HEK293 (cell line): ENCODE results near the gene RFESD.

Experiments used
- CTCF ChIA-PET: fragments of 350-600 bp; formaldehyde crosslinking; extraction: SDS; loops from one replicate; lab custom pipeline; 2021; ENCODE audit warnings: antibody characterized with exemption; lab: Yijun Ruan, JAX
- POLR2A ChIA-PET: fragments of 300-600 bp; formaldehyde crosslinking; extraction: SDS; loops from one replicate; lab custom pipeline; 2020; ENCODE audit warnings: antibody characterized with exemption, inconsistent platforms; lab: Yijun Ruan, JAX
- H3K27ac ChIP-seq: fragments of 200-500 bp; sonication (Bioruptor generic); 2 replicates; pipeline ENCODE4 v1.5.1; 2014; ENCODE audit warnings: low read depth, low read length, control low read depth, inconsistent platforms; ENCODE audit errors: extremely low read depth
- H3K36me3 ChIP-seq, 2 experiments: fragments of 200-500 bp in 1 of 2; sonication (Bioruptor generic) in 1 of 2; 1 replicate in 1 of 2; 2 replicates in 1 of 2; pipeline ENCODE4 v1.5.1; 2014 to 2017; ENCODE audit warnings: inconsistent platforms in 2 of 2, low read length in 2 of 2; ENCODE audit not compliant: control insufficient read depth in 2 of 2, insufficient read depth in 1 of 2
- H3K4me1 ChIP-seq: fragments of 200-500 bp; sonication (Bioruptor generic); 2 replicates; pipeline ENCODE4 v1.5.1; 2014; ENCODE audit warnings: mild to moderate bottlenecking, low read length, inconsistent platforms; ENCODE audit not compliant: control insufficient read depth, insufficient read depth
- H3K4me3 ChIP-seq: 2 replicates; pipeline ENCODE4 v1.5.1; 2011; ENCODE audit warnings: low read depth, mild to moderate bottlenecking, control low read depth, low read length, moderate library complexity
- H3K9me3 ChIP-seq: fragments of 200-500 bp; sonication (Bioruptor generic); 2 replicates; pipeline ENCODE4 v1.5.1; 2014; ENCODE audit warnings: low read depth, low read length, inconsistent platforms; ENCODE audit not compliant: control insufficient read depth, insufficient read depth
- ATF2 ChIP-seq: fragments of 450-650 bp; formaldehyde crosslinking; IDR thresholded peaks from 2 replicates; pipeline ENCODE4 v1.5.1; 2016; ENCODE audit warnings: missing biosample characterization, missing genetic modification characterization, low read depth
- KLF16 ChIP-seq: fragments of 450-650 bp; formaldehyde crosslinking; IDR thresholded peaks from 2 replicates; pipeline ENCODE4 v1.5.1; 2017; ENCODE audit warnings: missing biosample characterization, missing genetic modification characterization
- ZNF148 ChIP-seq: fragments of 450-650 bp; formaldehyde crosslinking; IDR thresholded peaks from 2 replicates; pipeline ENCODE4 v1.5.0; 2017; ENCODE audit warnings: missing biosample characterization, missing genetic modification characterization, borderline replicate concordance
- ZNF157 ChIP-seq: fragments of 450-650 bp; formaldehyde crosslinking; IDR thresholded peaks from 2 replicates; pipeline ENCODE4 v1.5.1; 2016; ENCODE audit warnings: missing biosample characterization, missing genetic modification characterization
- ZNF239 ChIP-seq: fragments of 450-650 bp; formaldehyde crosslinking; IDR thresholded peaks from 2 replicates; pipeline ENCODE4 v1.5.1; 2016; ENCODE audit warnings: missing biosample characterization, missing genetic modification characterization
- ZNF302 ChIP-seq: fragments of 450-650 bp; formaldehyde crosslinking; IDR thresholded peaks from 2 replicates; pipeline ENCODE4 v1.5.1; 2016; ENCODE audit warnings: missing biosample characterization, missing genetic modification characterization, low read depth
- ZNF518A ChIP-seq: fragments of 450-650 bp; formaldehyde crosslinking; conservative IDR thresholded peaks from 2 replicates; pipeline ENCODE4 v1.5.1; 2016; ENCODE audit warnings: low read depth, missing biosample characterization, missing genetic modification characterization
- ZNF530 ChIP-seq: fragments of 450-650 bp; formaldehyde crosslinking; IDR thresholded peaks from 2 replicates; pipeline ENCODE4 v1.5.1; 2016; ENCODE audit warnings: low read depth, missing biosample characterization, missing genetic modification characterization
- ZNF623 ChIP-seq: fragments of 450-650 bp; formaldehyde crosslinking; IDR thresholded peaks from 2 replicates; pipeline ENCODE4 v1.5.1; 2016; ENCODE audit warnings: missing biosample characterization, missing genetic modification characterization
- ZNF624 ChIP-seq: fragments of 450-650 bp; formaldehyde crosslinking; IDR thresholded peaks from 2 replicates; pipeline ENCODE4 v1.5.1; 2017; ENCODE audit warnings: missing biosample characterization, missing genetic modification characterization
- ZNF629 ChIP-seq: fragments of 450-650 bp; formaldehyde crosslinking; IDR thresholded peaks from 2 replicates; pipeline ENCODE4 v1.5.1; 2017; ENCODE audit warnings: missing biosample characterization, missing genetic modification characterization
- ZSCAN23 ChIP-seq: fragments of 450-650 bp; formaldehyde crosslinking; IDR thresholded peaks from 2 replicates; pipeline ENCODE4 v1.5.1; 2016; ENCODE audit warnings: missing biosample characterization, missing genetic modification characterization
- TF ChIP-seq, protein P1 (sequence below): fragments of 450-650 bp; formaldehyde crosslinking; IDR thresholded peaks from 2 replicates; pipeline ENCODE4 v1.5.1; 2016; ENCODE audit warnings: missing biosample characterization, missing genetic modification characterization, borderline replicate concordance
- TF ChIP-seq, protein P2 (sequence below): fragments of 450-650 bp; formaldehyde crosslinking; IDR thresholded peaks from 2 replicates; pipeline ENCODE4 v1.5.1; 2017; ENCODE audit warnings: missing biosample characterization, missing genetic modification characterization
- TF ChIP-seq, protein P3 (sequence below): fragments of 450-650 bp; formaldehyde crosslinking; IDR thresholded peaks from 2 replicates; pipeline ENCODE4 v1.5.1; 2017; ENCODE audit warnings: missing biosample characterization, missing genetic modification characterization
- TF ChIP-seq, protein P4 (sequence below): fragments of 450-650 bp; formaldehyde crosslinking; IDR thresholded peaks from 2 replicates; pipeline ENCODE4 v1.5.1; 2016; ENCODE audit warnings: missing biosample characterization, missing genetic modification characterization

RFESD gene

DNA sequence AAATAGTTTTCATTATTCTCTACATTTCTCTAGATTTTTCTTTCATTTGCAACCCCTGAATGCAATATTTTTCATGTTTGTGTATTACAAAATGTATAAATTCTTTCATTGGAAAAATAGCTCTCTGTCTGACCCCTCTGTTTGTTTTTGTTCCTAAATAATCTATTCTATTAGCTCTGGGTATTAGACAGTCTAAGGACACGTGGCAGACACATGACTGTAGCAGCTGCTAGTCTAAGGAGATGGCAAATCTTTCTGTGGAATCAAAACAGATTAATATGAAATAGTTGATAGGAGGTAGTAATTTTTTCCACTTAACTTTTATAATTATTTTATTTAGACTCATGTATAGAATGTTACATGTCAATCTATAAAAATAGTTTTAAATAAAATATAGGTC lies 57.6 kb downstream of the RFESD start:
- H3K4me3 ChIP-seq, result no peak overlapping the region
- no peaks in the 10 kb centered on the region for H3K9me3 ChIP-seq
- H3K27ac ChIP-seq, result no peak overlapping the region
- no peaks in the 10 kb centered on the region for H3K36me3 ChIP-seq
- CTCF ChIA-PET, result no interaction called here
- 0 out of 2 replicates have a peak, but pooled peaks cover 4% of the 10 kb centered on the region for H3K4me1 ChIP-seq
- TF ChIP-seq, protein P1, sequence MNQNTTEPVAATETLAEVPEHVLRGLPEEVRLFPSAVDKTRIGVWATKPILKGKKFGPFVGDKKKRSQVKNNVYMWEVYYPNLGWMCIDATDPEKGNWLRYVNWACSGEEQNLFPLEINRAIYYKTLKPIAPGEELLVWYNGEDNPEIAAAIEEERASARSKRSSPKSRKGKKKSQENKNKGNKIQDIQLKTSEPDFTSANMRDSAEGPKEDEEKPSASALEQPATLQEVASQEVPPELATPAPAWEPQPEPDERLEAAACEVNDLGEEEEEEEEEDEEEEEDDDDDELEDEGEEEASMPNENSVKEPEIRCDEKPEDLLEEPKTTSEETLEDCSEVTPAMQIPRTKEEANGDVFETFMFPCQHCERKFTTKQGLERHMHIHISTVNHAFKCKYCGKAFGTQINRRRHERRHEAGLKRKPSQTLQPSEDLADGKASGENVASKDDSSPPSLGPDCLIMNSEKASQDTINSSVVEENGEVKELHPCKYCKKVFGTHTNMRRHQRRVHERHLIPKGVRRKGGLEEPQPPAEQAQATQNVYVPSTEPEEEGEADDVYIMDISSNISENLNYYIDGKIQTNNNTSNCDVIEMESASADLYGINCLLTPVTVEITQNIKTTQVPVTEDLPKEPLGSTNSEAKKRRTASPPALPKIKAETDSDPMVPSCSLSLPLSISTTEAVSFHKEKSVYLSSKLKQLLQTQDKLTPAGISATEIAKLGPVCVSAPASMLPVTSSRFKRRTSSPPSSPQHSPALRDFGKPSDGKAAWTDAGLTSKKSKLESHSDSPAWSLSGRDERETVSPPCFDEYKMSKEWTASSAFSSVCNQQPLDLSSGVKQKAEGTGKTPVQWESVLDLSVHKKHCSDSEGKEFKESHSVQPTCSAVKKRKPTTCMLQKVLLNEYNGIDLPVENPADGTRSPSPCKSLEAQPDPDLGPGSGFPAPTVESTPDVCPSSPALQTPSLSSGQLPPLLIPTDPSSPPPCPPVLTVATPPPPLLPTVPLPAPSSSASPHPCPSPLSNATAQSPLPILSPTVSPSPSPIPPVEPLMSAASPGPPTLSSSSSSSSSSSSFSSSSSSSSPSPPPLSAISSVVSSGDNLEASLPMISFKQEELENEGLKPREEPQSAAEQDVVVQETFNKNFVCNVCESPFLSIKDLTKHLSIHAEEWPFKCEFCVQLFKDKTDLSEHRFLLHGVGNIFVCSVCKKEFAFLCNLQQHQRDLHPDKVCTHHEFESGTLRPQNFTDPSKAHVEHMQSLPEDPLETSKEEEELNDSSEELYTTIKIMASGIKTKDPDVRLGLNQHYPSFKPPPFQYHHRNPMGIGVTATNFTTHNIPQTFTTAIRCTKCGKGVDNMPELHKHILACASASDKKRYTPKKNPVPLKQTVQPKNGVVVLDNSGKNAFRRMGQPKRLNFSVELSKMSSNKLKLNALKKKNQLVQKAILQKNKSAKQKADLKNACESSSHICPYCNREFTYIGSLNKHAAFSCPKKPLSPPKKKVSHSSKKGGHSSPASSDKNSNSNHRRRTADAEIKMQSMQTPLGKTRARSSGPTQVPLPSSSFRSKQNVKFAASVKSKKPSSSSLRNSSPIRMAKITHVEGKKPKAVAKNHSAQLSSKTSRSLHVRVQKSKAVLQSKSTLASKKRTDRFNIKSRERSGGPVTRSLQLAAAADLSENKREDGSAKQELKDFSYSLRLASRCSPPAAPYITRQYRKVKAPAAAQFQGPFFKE (tag by site-specific recombination), result no peak
- no peak for TF ChIP-seq ZNF302 (tag by site-specific recombination)
- TF ChIP-seq ZNF148 (tag by site-specific recombination), result no peak
- TF ChIP-seq, protein P2, sequence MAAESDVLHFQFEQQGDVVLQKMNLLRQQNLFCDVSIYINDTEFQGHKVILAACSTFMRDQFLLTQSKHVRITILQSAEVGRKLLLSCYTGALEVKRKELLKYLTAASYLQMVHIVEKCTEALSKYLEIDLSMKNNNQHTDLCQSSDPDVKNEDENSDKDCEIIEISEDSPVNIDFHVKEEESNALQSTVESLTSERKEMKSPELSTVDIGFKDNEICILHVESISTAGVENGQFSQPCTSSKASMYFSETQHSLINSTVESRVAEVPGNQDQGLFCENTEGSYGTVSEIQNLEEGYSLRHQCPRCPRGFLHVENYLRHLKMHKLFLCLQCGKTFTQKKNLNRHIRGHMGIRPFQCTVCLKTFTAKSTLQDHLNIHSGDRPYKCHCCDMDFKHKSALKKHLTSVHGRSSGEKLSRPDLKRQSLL (tag by site-specific recombination), result no peak
- TF ChIP-seq ATF2 (tag by site-specific recombination), result no peak
- no peak for TF ChIP-seq ZSCAN23
- TF ChIP-seq ZNF624 (tag by site-specific recombination), result no peak
- TF ChIP-seq, protein P3, sequence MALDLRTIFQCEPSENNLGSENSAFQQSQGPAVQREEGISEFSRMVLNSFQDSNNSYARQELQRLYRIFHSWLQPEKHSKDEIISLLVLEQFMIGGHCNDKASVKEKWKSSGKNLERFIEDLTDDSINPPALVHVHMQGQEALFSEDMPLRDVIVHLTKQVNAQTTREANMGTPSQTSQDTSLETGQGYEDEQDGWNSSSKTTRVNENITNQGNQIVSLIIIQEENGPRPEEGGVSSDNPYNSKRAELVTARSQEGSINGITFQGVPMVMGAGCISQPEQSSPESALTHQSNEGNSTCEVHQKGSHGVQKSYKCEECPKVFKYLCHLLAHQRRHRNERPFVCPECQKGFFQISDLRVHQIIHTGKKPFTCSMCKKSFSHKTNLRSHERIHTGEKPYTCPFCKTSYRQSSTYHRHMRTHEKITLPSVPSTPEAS (tag by site-specific recombination), result no peak
- TF ChIP-seq ZNF239 (tag by site-specific recombination), result no peak
- TF ChIP-seq KLF16, result no peak
- TF ChIP-seq, protein P4, sequence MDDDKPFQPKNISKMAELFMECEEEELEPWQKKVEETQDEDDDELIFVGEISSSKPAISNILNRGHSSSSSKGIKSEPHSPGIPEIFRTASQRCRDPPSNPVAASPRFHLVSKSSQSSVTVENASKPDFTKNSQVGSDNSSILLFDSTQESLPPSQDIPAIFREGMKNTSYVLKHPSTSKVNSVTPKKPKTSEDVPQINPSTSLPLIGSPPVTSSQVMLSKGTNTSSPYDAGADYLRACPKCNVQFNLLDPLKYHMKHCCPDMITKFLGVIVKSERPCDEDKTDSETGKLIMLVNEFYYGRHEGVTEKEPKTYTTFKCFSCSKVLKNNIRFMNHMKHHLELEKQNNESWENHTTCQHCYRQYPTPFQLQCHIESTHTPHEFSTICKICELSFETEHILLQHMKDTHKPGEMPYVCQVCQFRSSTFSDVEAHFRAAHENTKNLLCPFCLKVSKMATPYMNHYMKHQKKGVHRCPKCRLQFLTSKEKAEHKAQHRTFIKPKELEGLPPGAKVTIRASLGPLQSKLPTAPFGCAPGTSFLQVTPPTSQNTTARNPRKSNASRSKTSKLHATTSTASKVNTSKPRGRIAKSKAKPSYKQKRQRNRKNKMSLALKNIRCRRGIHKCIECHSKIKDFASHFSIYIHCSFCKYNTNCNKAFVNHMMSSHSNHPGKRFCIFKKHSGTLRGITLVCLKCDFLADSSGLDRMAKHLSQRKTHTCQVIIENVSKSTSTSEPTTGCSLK (tag by site-specific recombination), result no peak
- TF ChIP-seq ZNF157 (tag by site-specific recombination), result no peak
- TF ChIP-seq ZNF518A (tag by site-specific recombination), result no peak
- TF ChIP-seq ZNF623, result no peak
- TF ChIP-seq ZNF629 (tag by site-specific recombination), result no peak
- TF ChIP-seq ZNF530, result no peak
- TF ChIP-seq, all 188 proteins: peak for 0
- POLR2A ChIA-PET, result interaction anchor here (1.4 kb wide), 1 partner anchor 27 kb away, joined by 3 read pairs; no protein-coding TSS in a partner anchor
